SK-N-DZ (cell line): Measurements from ENCODE around the gene CORO1A. TPM values are rescaled to one million over a fixed set of nuclear protein-coding genes. Genes with fewer than 3 reads are reported as not detected.
A peak's percentile ranks its signal among the peaks of the same experiment; 100 is the strongest.
"Not testable (repeated sequence)": the region's sequence is repeated elsewhere in the genome, so short reads cannot be mapped to it uniquely, and the experiment has no call there.

Source experiments
- DNase-seq: peaks from one replicate; pipeline ENCODE4 v3.0.0-alpha.2; 2015; ENCODE audit warnings: low spot score
- polyA plus RNA-seq, 2 experiments: library from polyadenylated mRNA; depleted of rRNA; stranded (reverse); fragments of >200 nt; gene quantifications; 2 replicates each; pipeline ENCODE4 v1.2.3, GENCODE V29; 2014

CORO1A gene
- 71.9 and 73.6 TPM in 2 replicates for polyA plus RNA-seq (2014; cell fraction: cytosol; rRNA removed)
- 65.6 and 101 TPM in 2 replicates for polyA plus RNA-seq (2014; cell fraction: nucleus; rRNA removed)

DNA sequence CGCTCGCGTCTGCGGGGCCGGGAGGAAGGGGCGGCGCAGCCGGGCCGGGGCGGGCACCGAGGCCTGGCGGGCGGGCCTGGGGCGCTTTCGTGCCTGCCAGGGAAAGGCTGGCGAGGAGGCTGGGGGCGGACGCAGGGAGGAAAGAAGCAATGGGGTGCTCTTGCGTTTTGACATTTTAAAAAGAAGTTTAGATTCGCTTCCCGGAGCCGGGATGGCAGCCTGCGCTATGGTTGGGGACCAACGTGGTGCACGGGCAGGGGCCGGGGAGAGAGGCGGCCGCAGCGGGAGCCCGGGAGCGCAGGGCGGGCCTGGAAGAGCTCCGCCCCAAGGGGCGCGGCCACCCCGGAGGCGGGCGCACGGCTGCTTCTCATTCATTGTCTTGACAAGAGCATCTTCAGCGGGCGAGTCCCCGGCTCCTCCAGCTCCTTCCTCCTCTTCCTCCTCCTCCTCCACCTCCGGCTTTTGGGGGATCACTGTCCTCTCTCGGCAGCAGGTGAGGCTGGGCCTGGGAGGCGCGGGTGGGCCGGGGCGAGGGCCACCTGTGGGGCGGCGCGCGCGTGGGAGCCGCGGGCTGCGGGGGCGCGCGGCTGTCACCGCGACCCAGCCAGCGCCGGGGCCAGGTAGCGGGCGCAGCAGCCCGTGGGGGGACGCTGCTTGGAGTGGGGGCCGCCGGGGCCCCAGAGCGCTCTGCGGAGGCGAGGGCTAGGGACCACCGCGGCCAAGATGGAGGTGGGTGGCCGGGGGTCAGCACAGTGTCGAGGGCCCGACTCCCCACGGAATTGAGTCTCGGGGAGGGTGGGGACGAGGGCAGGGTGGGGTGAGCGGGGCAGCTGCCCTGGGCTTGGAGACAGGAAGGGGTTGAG is at the start of gene CORO1A:
Gene CORO1A, plus strand, starts transcription at position 370 of the 863 bp plus-strand sequence. CDS start 1,608 bp downstream, outside the sequence.
- peak; percentile 83 for DNase-seq

DNA sequence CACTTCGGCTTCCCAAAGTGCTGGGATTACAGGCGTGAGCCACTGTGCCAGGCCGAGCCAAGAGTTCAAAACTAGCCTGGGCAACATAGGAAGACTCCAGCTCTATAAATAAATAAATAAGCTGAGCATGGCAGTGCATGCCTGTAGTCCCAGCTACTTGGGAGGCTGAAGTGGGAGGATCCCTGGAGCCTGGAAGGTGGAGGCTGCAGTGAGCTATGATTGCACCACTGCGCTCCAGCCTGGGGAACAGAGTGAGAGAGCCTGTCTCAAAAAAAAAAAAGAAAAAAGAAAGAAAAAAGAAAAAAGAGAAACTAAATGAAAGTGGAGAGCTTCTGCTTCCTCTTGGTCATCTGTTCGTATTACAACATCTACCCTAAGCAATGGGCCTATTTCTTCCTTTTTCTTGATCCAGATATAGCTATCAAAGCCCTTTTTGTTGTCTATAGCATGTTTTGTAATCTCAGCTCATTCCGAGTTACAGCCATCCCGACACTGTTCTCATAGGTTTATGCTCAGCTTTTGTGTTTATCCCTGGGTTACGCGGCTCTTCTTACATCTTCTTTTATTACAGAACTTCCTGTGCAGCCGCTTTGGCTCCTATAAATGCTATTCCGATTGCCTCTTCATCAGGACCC is 46.3 kb upstream of the CORO1A start:
- no peak for DNase-seq

- DNase-seq = peak; percentile 38
Measured at GRCh38 chr16:30137897-30138296, 45.5 kb upstream of the CORO1A start.

- DNase-seq = no peak
Measured at GRCh38 chr16:30139583-30140481, 43.6 kb upstream of the CORO1A start.

- no peak for DNase-seq
Measured at GRCh38 chr16:30141750-30142149, 41.7 kb upstream of the CORO1A start.

DNA sequence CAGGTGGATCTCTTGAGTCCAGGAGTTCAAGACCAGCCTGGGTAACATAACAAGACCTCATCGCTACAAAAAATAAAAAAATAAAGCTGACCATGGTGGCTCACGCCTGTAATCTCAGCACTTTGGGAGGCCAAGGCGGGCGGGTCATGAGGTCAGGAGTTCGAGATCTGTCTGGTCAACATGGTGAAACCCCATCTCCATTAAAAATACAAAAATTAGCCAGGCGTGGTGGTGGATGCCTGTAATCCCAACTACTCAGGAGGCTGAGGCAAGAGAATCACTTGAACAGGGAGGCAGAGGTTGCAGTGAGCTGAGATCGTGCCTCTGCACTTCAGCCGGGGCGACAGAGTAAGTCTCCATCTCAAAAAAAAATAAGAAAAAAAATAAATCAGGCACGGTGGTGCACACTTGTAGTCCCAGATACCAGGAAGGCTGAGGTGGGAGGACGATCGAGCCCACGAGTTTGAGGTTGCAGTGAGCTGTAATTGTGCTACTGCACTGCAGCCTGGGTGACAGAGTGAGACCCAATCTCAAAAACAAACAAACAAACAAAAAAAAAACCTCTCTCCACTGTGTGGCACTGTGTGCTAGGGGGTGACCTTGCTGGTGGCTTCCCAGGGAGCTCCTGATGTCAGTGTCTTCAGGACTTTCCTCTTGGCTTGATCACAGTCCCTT is 40.6 kb upstream of the CORO1A start:
- peak; percentile 53 for DNase-seq

DNA sequence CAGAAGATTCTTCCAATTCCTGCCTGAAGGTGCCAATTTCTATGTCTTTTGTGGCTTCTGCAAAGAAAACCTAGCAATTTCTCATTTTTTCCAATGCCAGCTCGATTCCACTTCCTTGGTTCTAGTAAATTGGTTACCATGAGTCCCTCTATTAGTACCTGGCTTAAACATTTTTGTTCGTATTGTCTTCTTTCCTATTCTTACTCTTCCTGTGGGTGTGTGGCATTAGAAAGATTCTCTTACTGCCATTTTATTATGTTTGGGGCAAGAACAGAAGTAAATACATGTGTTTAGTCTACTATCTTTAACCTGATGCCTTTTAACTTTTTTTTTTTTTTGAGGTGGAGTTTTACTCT is 40.1 kb upstream of the CORO1A start:
- DNase-seq = no peak

- no peak for DNase-seq
Measured at GRCh38 chr16:30144017-30144416, 39.4 kb upstream of the CORO1A start.

DNA sequence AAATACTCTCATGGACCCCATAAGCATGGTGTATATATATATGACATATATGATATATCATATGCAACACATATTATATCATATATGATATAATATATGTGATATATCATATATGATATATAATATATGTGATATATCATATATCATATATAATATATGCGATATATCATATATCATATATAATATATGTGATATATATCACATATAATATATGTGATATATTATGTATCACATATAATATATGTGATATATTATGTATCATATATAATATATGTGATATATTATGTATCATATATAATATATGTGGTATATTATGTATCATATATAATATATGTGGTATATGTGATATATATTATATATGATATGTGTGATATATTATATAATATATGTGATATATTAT is 38.5 kb upstream of the CORO1A start:
- no peak for DNase-seq

- DNase-seq = no peak
Measured at GRCh38 chr16:30145657-30146056, 37.7 kb upstream of the CORO1A start.

DNA sequence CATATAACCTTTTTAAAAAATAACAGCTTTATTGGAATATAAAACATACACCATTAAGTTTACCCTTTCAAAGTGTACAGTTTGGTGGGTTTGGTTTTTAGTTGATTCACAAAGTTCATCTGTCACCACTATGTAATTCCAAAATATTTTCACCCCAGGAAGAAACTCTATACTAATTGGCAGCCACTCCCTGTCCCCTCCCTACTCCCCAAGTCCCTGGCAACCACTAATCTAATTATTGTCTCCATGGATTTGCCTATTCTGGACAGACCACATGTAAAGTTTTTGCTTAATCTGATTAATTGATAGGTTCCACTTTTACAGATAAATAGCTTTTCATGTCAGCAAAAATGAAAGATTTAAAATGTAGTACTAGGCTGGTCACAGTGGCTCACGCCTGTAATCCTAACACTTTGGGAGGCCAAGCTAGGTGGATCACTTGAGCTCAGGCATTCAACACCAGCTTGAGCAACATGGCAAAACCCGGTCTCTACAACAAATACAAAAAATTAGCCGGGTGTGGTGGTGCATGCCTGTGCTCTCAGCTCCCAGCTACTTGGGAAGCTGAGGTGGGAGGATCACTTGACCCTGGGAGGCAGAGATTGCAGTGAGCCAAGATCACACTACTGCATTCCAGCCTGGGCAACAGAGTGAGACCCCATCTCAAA is 35.4 kb upstream of the CORO1A start:
- no peak for DNase-seq

GRCh38 chr16:30149250-30149930 is 34.0 kb upstream of the CORO1A start:
- no peak for DNase-seq

DNA sequence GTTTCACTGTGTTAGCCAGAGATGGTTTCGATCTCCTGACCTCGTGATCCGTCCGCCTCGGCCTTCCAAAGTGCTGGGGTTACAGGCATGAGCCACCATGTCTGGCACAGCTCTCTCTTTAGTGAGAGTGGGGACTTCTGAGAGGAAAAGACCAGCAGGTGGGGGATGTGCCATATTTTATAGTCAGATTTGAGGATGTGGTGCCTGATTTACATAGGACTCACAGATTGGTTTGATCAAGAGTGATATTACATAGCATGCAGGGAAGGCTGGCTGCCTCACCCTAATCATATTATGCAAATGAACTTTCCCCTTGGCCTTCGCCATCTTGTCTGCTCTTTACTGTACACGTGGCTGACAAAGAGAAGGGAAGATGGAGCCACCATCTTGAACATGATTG is 32.3 kb upstream of the CORO1A start:
- peak; percentile 69 for DNase-seq

DNA sequence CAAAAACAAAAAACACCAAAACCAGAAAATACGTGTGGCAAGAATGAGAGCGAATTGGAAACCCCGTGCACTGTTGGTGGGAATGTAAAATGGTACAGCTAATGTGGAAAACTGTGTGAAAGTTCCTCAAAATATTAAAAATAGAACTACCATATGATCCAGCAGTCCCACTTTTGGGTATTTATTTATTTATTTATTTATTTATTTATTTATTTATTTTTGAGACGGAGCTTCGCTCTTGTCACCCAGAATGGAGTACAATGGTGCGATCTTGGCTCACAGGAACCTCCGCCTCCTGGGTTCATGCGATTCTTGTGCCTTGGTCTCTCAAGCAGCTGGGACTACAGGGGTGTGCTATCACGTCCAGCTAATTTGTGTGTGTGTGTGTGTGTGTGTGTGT is 30.9 kb upstream of the CORO1A start:
- no peak for DNase-seq

GRCh38 chr16:30155188-30155587 is 28.2 kb upstream of the CORO1A start:
- DNase-seq = no peak

DNA sequence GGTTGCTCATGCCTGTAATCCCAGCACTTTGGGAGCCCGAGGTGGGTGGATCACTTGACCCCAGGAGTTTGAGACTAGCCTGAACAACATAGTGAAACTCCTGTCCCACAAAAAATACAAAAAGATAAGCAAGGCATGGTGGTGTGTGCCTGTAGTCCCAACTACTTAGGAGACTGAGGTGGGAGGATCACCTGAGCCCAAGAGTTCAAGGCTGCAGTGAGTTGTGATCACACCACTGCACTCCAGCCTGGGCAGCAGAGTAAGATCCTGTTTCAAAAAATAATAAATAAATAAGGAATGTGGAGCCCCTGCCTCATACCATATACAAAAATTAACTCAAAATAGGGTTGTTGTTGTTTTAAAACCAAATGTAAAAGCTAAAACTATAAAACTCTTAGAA is 26.2 kb upstream of the CORO1A start:
- no peak for DNase-seq

DNA sequence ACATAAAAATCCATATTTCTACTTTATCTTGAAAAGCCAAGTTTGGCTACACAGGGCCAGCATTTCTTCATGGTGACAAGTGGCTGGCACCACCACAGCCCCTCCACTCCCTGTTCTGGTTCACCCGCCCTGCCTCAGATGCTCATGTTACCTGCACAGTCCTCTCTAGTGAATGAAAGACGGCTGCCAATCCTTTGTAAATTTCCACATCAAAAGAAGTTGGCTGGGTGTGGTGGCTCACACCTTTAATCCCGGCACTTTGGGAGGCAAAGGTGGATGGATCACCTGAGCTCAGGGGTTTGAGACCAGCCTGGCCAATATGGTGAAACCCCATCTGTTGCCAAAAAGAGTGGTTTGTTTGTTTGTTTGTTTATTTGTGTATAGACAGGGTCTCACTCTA is 19.9 kb upstream of the CORO1A start:
- DNase-seq = no peak

GRCh38 chr16:30166202-30166902 is 17.1 kb upstream of the CORO1A start:
- no peak for DNase-seq

- DNase-seq = not testable (repeated sequence)
Measured at GRCh38 chr16:30168746-30169145, 14.7 kb upstream of the CORO1A start.

- DNase-seq = not testable (repeated sequence)
Measured at GRCh38 chr16:30169416-30169815, 14.0 kb upstream of the CORO1A start.
